Measurements from ENCODE around the gene NHLRC4.

DNA sequence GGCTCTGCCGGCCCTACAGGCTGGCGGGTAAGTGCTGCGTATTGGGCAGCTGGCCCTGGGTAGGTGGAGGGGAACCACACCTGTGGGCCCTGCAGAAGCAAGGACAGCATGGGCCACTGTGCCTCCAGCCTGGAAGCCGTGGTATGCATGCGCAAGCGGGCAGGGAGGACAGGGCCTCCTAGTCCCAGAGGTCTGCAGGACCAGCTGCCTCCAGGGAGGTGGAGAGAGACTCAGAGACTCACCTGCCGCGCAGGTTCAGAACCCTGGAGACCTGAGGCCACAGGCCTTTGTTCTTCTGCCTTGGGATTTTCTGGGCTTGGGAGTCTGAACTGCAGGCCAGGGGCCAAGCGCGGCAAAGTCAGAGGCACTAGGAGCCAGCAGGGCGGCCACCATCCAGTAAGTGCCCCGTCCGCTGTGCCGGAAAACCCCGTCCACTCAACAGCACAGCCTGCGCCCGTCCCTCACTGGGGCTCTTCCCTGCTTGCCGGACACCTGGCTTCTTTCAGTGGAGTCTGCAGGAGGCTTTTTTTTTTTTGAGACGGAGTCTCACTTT lies 14.2 kb downstream of the NHLRC4 start:
- no peak for TF ChIP-seq YY1 (IDR thresholded peaks at IDR 0.05)
- TF ChIP-seq RAD21 (IDR thresholded peaks at IDR 0.05) = no peak
- TF ChIP-seq, protein P1, sequence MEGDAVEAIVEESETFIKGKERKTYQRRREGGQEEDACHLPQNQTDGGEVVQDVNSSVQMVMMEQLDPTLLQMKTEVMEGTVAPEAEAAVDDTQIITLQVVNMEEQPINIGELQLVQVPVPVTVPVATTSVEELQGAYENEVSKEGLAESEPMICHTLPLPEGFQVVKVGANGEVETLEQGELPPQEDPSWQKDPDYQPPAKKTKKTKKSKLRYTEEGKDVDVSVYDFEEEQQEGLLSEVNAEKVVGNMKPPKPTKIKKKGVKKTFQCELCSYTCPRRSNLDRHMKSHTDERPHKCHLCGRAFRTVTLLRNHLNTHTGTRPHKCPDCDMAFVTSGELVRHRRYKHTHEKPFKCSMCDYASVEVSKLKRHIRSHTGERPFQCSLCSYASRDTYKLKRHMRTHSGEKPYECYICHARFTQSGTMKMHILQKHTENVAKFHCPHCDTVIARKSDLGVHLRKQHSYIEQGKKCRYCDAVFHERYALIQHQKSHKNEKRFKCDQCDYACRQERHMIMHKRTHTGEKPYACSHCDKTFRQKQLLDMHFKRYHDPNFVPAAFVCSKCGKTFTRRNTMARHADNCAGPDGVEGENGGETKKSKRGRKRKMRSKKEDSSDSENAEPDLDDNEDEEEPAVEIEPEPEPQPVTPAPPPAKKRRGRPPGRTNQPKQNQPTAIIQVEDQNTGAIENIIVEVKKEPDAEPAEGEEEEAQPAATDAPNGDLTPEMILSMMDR (IDR thresholded peaks at IDR 0.05; ENCODE audit: low read depth, low read length, missing input control) = no peak
- no peak for TF ChIP-seq SP1 (IDR thresholded peaks at IDR 0.05)
- TF ChIP-seq, protein P2, sequence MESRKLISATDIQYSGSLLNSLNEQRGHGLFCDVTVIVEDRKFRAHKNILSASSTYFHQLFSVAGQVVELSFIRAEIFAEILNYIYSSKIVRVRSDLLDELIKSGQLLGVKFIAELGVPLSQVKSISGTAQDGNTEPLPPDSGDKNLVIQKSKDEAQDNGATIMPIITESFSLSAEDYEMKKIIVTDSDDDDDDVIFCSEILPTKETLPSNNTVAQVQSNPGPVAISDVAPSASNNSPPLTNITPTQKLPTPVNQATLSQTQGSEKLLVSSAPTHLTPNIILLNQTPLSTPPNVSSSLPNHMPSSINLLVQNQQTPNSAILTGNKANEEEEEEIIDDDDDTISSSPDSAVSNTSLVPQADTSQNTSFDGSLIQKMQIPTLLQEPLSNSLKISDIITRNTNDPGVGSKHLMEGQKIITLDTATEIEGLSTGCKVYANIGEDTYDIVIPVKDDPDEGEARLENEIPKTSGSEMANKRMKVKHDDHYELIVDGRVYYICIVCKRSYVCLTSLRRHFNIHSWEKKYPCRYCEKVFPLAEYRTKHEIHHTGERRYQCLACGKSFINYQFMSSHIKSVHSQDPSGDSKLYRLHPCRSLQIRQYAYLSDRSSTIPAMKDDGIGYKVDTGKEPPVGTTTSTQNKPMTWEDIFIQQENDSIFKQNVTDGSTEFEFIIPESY (IDR thresholded peaks at IDR 0.05) = no peak
- TF ChIP-seq, protein P3, sequence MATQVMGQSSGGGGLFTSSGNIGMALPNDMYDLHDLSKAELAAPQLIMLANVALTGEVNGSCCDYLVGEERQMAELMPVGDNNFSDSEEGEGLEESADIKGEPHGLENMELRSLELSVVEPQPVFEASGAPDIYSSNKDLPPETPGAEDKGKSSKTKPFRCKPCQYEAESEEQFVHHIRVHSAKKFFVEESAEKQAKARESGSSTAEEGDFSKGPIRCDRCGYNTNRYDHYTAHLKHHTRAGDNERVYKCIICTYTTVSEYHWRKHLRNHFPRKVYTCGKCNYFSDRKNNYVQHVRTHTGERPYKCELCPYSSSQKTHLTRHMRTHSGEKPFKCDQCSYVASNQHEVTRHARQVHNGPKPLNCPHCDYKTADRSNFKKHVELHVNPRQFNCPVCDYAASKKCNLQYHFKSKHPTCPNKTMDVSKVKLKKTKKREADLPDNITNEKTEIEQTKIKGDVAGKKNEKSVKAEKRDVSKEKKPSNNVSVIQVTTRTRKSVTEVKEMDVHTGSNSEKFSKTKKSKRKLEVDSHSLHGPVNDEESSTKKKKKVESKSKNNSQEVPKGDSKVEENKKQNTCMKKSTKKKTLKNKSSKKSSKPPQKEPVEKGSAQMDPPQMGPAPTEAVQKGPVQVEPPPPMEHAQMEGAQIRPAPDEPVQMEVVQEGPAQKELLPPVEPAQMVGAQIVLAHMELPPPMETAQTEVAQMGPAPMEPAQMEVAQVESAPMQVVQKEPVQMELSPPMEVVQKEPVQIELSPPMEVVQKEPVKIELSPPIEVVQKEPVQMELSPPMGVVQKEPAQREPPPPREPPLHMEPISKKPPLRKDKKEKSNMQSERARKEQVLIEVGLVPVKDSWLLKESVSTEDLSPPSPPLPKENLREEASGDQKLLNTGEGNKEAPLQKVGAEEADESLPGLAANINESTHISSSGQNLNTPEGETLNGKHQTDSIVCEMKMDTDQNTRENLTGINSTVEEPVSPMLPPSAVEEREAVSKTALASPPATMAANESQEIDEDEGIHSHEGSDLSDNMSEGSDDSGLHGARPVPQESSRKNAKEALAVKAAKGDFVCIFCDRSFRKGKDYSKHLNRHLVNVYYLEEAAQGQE (IDR thresholded peaks at IDR 0.05) = no peak
- no peak for TF ChIP-seq RXRA (IDR thresholded peaks at IDR 0.05)
- no peak for TF ChIP-seq EGR1 (IDR thresholded peaks at IDR 0.05; ENCODE audit: low read depth in 2 of 2)
- TF ChIP-seq FOXA1 (IDR thresholded peaks at IDR 0.05) = no peak
- no peak for TF ChIP-seq TAF1 (conservative IDR thresholded peaks at IDR 0.05)
- TF ChIP-seq JUND (IDR thresholded peaks at IDR 0.05) = no peak
- TF ChIP-seq, protein P4, sequence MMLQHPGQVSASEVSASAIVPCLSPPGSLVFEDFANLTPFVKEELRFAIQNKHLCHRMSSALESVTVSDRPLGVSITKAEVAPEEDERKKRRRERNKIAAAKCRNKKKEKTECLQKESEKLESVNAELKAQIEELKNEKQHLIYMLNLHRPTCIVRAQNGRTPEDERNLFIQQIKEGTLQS (IDR thresholded peaks at IDR 0.05) = no peak
- no peak for TF ChIP-seq HNF4G (IDR thresholded peaks at IDR 0.05)

Data from liver (tissue), 3 donors.